Mucosa of gallbladder (tissue), 1 donor: Measurements from ENCODE around the gene ARHGEF28. TPM values are rescaled to one million over a fixed set of nuclear protein-coding genes. Genes with fewer than 3 reads are reported as not detected.

Experiments used
- DNase-seq: peaks from one replicate; pipeline ENCODE4 v3.0.0-alpha.2; 2020; ENCODE audit warnings: low spot score
- total RNA-seq: library from RNA; stranded (reverse); gene quantifications from one replicate; pipeline ENCODE4 v1.2.1, GENCODE V29; 2021
- donor health status: DM: no; HTN: no; CAD: no.

Gene ARHGEF28
- total RNA-seq, 1 donor from 2014 or later: 29.9 TPM

- peak; percentile 24 for DNase-seq
Observed at GRCh38 chr5:73693573-73694061, 67.6 kb downstream of the ARHGEF28 start.

GRCh38 chr5:73694089-73694488 is 68.1 kb downstream of the ARHGEF28 start:
- no peak for DNase-seq

- DNase-seq: no peak
Observed at GRCh38 chr5:73698011-73698410, 72.0 kb downstream of the ARHGEF28 start.

GRCh38 chr5:73701566-73701965 is 75.6 kb downstream of the ARHGEF28 start:
- no peak for DNase-seq

GRCh38 chr5:73702534-73702933 is 76.5 kb downstream of the ARHGEF28 start:
- no peak for DNase-seq

GRCh38 chr5:73702951-73703350 is 77.0 kb downstream of the ARHGEF28 start:
- DNase-seq: no peak

- no peak for DNase-seq
Observed at GRCh38 chr5:73705364-73705763, 79.4 kb downstream of the ARHGEF28 start.

- DNase-seq: no peak
Observed at GRCh38 chr5:73706963-73707362, 81.0 kb downstream of the ARHGEF28 start.

GRCh38 chr5:73709536-73710129 is 83.6 kb downstream of the ARHGEF28 start:
- no peak for DNase-seq

- no peak for DNase-seq
Observed at GRCh38 chr5:73716284-73716808, 90.3 kb downstream of the ARHGEF28 start.

GRCh38 chr5:73718762-73719161 is 92.8 kb downstream of the ARHGEF28 start:
- no peak for DNase-seq

GRCh38 chr5:73719632-73720031 is 93.6 kb downstream of the ARHGEF28 start:
- DNase-seq: no peak

GRCh38 chr5:73722231-73722630 is 96.2 kb downstream of the ARHGEF28 start:
- no peak for DNase-seq

- no peak for DNase-seq
Observed at GRCh38 chr5:73726071-73726470, 100.1 kb downstream of the ARHGEF28 start.

GRCh38 chr5:73726606-73727231 is 100.7 kb downstream of the ARHGEF28 start:
- no peak for DNase-seq

- DNase-seq: no peak
Observed at GRCh38 chr5:73727470-73727869, 101.5 kb downstream of the ARHGEF28 start.

GRCh38 chr5:73728493-73729273 is 102.7 kb downstream of the ARHGEF28 start:
- DNase-seq: no peak

- no peak for DNase-seq
Observed at GRCh38 chr5:73729329-73729728, 103.3 kb downstream of the ARHGEF28 start.

- no peak for DNase-seq
Observed at GRCh38 chr5:73732045-73732444, 106.0 kb downstream of the ARHGEF28 start.

- DNase-seq: no peak
Observed at GRCh38 chr5:73733219-73733618, 107.2 kb downstream of the ARHGEF28 start.

GRCh38 chr5:73735032-73735734 is 109.2 kb downstream of the ARHGEF28 start:
- no peak for DNase-seq

- DNase-seq: no peak
Observed at GRCh38 chr5:73739650-73740049, 113.7 kb downstream of the ARHGEF28 start.
